Adrenal gland (tissue), 12 donors: Measurements from ENCODE around the gene FHIT. TPM values are rescaled to one million over a fixed set of nuclear protein-coding genes. Genes with fewer than 3 reads are reported as not detected.

Experiments used
- DNase-seq, 7 donors: peaks; one replicate each; pipeline ENCODE4 v3.0.0-alpha.2; 2019 to 2020
- H3K27ac ChIP-seq, 5 donors: fragments of 200-600 bp; sonication (generic) in 4 of 5; 1 replicate in 3 of 5; 2 replicates in 2 of 5; pipeline versions ENCODE4 v1.5.1 to v1.8.0; 2016 to 2020; ENCODE audit warnings: mild to moderate bottlenecking in 1 of 5
- H3K27me3 ChIP-seq: fragments of 200-600 bp; 2 replicates; pipeline ENCODE4 v1.8.0; 2021
- H3K36me3 ChIP-seq, 2 donors: fragments of 200-600 bp; replicated peaks in 1 of 2; 1 replicate in 1 of 2; 2 replicates in 1 of 2; pipeline versions ENCODE4 v1.5.1 to v1.8.0; 2018 to 2022
- H3K4me1 ChIP-seq, 2 donors: fragments of 200-600 bp; replicated peaks in 1 of 2; 1 replicate in 1 of 2; 2 replicates in 1 of 2; pipeline versions ENCODE4 v1.5.1 to v1.8.0; 2018 to 2021
- H3K4me3 ChIP-seq, 4 donors: fragments of 200-600 bp; sonication (generic) in 3 of 4; one replicate each; pipeline ENCODE4 v1.5.1; 2016 to 2018
- H3K9me3 ChIP-seq, 3 donors: fragments of 200-600 bp; sonication (generic) in 1 of 3; replicated peaks in 1 of 3; 1 replicate in 2 of 3; 2 replicates in 1 of 3; pipeline versions ENCODE4 v1.5.1 to v1.8.0; 2016 to 2021
- POLR2A ChIP-seq, 2 donors: fragments of 450-650 bp; IDR thresholded peaks; one replicate each; pipeline ENCODE4 v1.6.1; 2017; ENCODE audit warnings: antibody characterized with exemption in 2 of 2, mild to moderate bottlenecking in 2 of 2, moderate library complexity in 1 of 2
- WGBS, 4 donors: extraction: QIAGEN DNeasy Blood & Tissue Kit in 2 of 4; methylation state at CpG; one replicate each; pipeline versions ENCODE4 v1.1.5 to v1.1.7; 2013 to 2017; 5-methylcytosine and 5-hydroxymethylcytosine counted together
- intact Hi-C, 2 donors: fragments of 100-400 bp; cut with DNase I; formaldehyde crosslinking; loops; one replicate each; pipeline versions ENCODE4 v1.14.1 to v1.15.0; 2022 to 2023
- polyA plus RNA-seq, 3 donors: library from polyadenylated mRNA; stranded (reverse); fragments of 200-250 nt in 2 of 3; fragments of 350-450 nt in 1 of 3; fragmentation: Illumina TruSeq in 1 of 3; extraction: RNeasy Lipid Tissue Mini Kit (QIAGEN cat#74804) in 1 of 3; gene quantifications; one replicate each; pipeline ENCODE4 v1.2.3, GENCODE V29; 2013 to 2014
- total RNA-seq, 9 donors: library from RNA; depleted of rRNA in 4 of 9; stranded (reverse); fragments of >200 nt in 4 of 9; fragments of 120-200 nt in 1 of 9; fragmentation: NEBNext Ultra II Directional in 1 of 9; extraction: Animal tissue kit (Norgen Biotek cat#: 25700) in 1 of 9; gene quantifications; one replicate each; pipeline versions ENCODE4 v1.1.0 to v1.2.4, GENCODE V29; 2013 to 2023
- TF ChIP-seq, protein P1 (sequence below), 6 experiments: fragments of 450-650 bp in 4 of 6; fragments of 200-600 bp in 2 of 6; sonication (generic) in 1 of 6; IDR thresholded peaks; 1 replicate in 5 of 6; 2 replicates in 1 of 6; pipeline versions ENCODE4 v1.5.1 to v1.8.0; 2016 to 2021; ENCODE audit warnings: antibody characterized with exemption in 6 of 6, mild to moderate bottlenecking in 2 of 6, moderate library complexity in 1 of 6
- donor health status: healthy with polysubstance abuse.
- donor health status: Bipolar disorder and iron deficiency.
- donor health status: DM: yes; HTN: yes; CAD: no.
- donor health status: DM: no; HTN: no; CAD: no.
- donor health status: DM: no; HTN: no; CAD: no.
- donor health status: DM: yes; HTN: yes; CAD: no.

FHIT gene
- total and polyA plus RNA-seq, 12 donors, result 14.1 to 43.9 (median 28.8) TPM

DNA sequence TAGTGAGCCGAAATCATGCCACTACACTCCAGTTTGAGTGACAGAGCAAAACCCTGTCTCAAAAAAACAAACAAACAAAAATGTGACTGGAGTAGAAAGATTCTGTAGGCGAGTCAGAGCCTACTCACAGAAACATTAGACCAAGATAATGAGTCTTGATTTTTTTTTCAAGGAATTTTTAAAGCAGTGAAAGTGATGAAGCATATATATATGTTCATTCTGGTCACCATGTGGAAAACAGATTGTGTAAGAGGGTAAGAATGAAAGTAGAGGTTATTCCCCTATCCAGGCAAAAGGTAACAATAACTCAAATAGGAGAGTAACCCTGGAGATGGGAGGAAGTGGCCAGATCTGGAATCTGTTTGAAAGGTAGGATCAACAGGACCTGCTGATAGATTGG, 26.2 kb upstream of the FHIT start:
- Histone ChIP-seq H3K36me3 (no peaks in the 10 kb centered on the region), H3K27ac (no peak overlapping the region), H3K4me3 (no peak overlapping the region), H3K27me3 (no peaks in the 10 kb centered on the region), H3K4me1 (no peaks in the 10 kb centered on the region), H3K9me3 (no peaks in the 10 kb centered on the region)
- intact Hi-C loops, result no loop called here
- 90 to 96% (median 92%) methylated on average over 2 of the region's 2 CpGs for WGBS, 4 donors
- no peak for DNase-seq
- no peak for TF ChIP-seq POLR2A (IDR thresholded peaks at IDR 0.05)
- TF ChIP-seq, protein P1, sequence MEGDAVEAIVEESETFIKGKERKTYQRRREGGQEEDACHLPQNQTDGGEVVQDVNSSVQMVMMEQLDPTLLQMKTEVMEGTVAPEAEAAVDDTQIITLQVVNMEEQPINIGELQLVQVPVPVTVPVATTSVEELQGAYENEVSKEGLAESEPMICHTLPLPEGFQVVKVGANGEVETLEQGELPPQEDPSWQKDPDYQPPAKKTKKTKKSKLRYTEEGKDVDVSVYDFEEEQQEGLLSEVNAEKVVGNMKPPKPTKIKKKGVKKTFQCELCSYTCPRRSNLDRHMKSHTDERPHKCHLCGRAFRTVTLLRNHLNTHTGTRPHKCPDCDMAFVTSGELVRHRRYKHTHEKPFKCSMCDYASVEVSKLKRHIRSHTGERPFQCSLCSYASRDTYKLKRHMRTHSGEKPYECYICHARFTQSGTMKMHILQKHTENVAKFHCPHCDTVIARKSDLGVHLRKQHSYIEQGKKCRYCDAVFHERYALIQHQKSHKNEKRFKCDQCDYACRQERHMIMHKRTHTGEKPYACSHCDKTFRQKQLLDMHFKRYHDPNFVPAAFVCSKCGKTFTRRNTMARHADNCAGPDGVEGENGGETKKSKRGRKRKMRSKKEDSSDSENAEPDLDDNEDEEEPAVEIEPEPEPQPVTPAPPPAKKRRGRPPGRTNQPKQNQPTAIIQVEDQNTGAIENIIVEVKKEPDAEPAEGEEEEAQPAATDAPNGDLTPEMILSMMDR (IDR thresholded peaks at IDR 0.05), result no peak

DNA sequence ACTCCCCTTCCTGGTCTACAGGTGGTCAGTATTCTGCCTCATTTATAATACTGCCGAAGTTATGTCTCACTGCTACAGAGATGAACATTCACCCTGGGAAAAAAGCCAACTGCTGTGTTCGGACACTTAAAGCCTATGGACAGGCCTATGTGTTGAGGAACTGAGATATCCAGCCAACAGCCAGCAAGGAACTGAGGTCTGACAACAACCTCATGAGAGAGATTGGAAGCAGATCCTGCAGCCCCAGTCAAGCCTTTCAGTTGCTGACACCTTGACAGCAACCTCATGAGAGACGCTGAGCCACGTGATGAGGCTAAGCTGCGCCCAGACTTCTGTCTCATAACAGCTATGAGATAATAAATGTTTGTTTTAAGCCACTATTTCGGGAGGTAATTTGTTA, 18.2 kb upstream of the FHIT start:
- WGBS, 4 donors, result 73 to 90% (median 81%) methylated on average over 6 of the region's 6 CpGs
- Histone ChIP-seq H3K27ac (no peak overlapping the region), H3K4me3 (no peak overlapping the region), H3K4me1 (no peaks in the 10 kb centered on the region), H3K27me3 (no peaks in the 10 kb centered on the region), H3K36me3 (no peaks in the 10 kb centered on the region), H3K9me3 (no peaks in the 10 kb centered on the region)
- intact Hi-C loops, result no loop called here
- DNase-seq, result no peak
- TF ChIP-seq, protein P1 (IDR thresholded peaks at IDR 0.05), result no peak
- TF ChIP-seq POLR2A (IDR thresholded peaks at IDR 0.05), result no peak

DNA sequence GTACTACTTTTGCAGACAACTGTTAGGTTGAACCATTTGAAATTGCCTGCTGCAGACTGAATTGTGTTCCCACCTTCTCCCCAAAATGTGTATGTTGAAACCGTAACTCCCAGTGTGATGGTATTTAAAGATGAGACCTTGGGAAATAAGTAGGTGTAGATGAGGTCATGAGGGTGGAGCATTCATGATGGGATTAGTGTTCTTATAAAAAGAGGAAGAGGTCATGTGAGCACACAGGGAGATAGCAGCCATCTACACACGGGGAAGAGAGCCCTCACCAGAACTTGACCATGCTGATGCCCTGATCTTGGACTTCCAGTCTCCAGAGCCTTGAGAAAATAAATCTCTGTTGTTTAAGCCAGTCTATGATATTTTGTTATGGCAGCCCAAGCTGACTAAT, 17.4 kb upstream of the FHIT start:
- TF ChIP-seq POLR2A (IDR thresholded peaks at IDR 0.05), result no peak
- TF ChIP-seq, protein P1 (IDR thresholded peaks at IDR 0.05), result no peak
- Histone ChIP-seq H3K4me1 (no peaks in the 10 kb centered on the region), H3K27ac (no peak overlapping the region), H3K4me3 (no peak overlapping the region), H3K27me3 (no peaks in the 10 kb centered on the region), H3K9me3 (no peaks in the 10 kb centered on the region), H3K36me3 (no peaks in the 10 kb centered on the region)
- WGBS, 4 donors, result 38 to 77% (median 66%) methylated on average over 2 of the region's 2 CpGs
- intact Hi-C loops, result no loop called here
- DNase-seq, result no peak

DNA sequence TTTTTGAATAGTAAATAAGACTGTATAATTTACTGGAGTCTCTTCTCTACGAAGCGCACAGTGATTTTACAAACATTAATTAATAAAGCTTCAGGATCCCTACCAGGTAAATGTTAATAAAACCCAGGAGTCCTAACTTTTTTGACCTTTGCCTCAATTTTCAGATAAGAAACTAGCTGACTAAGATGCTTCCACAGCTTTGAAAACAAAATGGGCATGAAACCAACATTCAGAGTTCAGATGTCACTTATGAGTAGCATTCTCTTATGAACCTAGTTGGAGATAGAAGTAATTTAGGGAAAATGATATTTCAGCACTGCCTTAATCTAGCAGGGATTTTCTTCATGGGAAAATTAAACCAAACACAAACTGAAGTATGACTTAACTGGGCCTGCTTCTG, 13.0 kb upstream of the FHIT start:
- no peaks in the 10 kb centered on the region for H3K4me1 ChIP-seq
- TF ChIP-seq POLR2A (IDR thresholded peaks at IDR 0.05), result no peak
- TF ChIP-seq, protein P1 (IDR thresholded peaks at IDR 0.05), result no peak
- intact Hi-C loops, result no loop called here
- H3K27me3 ChIP-seq, result no peaks in the 10 kb centered on the region
- H3K9me3 ChIP-seq, result peaks cover 0 to 5% (median 0%) of the 10 kb centered on the region in 3 donors
- 94 to 96% (median 95%) methylated on average over 2 of the region's 2 CpGs for WGBS, 4 donors
- no peak overlapping the region for H3K4me3 ChIP-seq
- H3K27ac ChIP-seq, result no peak overlapping the region
- no peak for DNase-seq
- H3K36me3 ChIP-seq, result no peaks in the 10 kb centered on the region
